GM12878 (cell line): ENCODE results near the gene PNPLA3. TPM values are rescaled to one million over a fixed set of nuclear protein-coding genes. Genes with fewer than 3 reads are reported as not detected.

Experiments
- ATAC-seq: fragments of 200-7000 bp; cut with Tn5 transposase; 3 replicates; pipeline ENCODE4 v1.9.1; 2020; ENCODE audit warnings: mild to moderate bottlenecking, moderate library complexity
- BruUV-seq: library from RNA; stranded (reverse); fragments of 400-500 nt; replicated peaks from 2 replicates; lab custom pipeline; 2021; lab: Mats Ljungman, UMichigan
- CTCF ChIA-PET: fragments of 300-600 bp; sonication (Branson Sonifier 250); formaldehyde crosslinking; extraction: SDS; loops from one replicate; lab custom pipeline; 2021; ENCODE audit warnings: inconsistent platforms; lab: Yijun Ruan, JAX
- POLR2A ChIA-PET: fragments of 350-600 bp; formaldehyde crosslinking; extraction: SDS; loops from one replicate; lab custom pipeline; 2021; ENCODE audit warnings: inconsistent platforms; lab: Charles Lee
- RAD21 ChIA-PET: fragments of 300-600 bp; sonication (Branson Sonifier 250); formaldehyde crosslinking; loops from one replicate; lab custom pipeline; 2023; ENCODE audit warnings: antibody characterized with exemption; ENCODE audit not compliant: unreplicated experiment; lab: Charles Lee
- SMC1A ChIA-PET: fragments of 300-600 bp; sonication (Branson Sonifier 250); formaldehyde crosslinking; loops from one replicate; lab custom pipeline; 2023; ENCODE audit not compliant: unreplicated experiment, uncharacterized antibody; lab: Charles Lee
- DNase-seq: peaks from one replicate; pipeline ENCODE4 v3.0.0-alpha.2; 2011; ENCODE audit warnings: low read depth, low spot score
- FAIRE-seq: peaks from 3 replicates; lab custom pipeline; 2011; peaks lifted over from hg19 to GRCh38; lab: Jason Lieb, UNC
- H2AFZ ChIP-seq: 2 replicates; pipeline ENCODE4 v1.6.0; 2011; ENCODE audit warnings: low read depth, low read length, control low read depth; ENCODE audit not compliant: control insufficient read depth
- H3K27ac ChIP-seq: 2 replicates; pipeline ENCODE4 v1.5.1; 2011; ENCODE audit warnings: control low read depth; ENCODE audit not compliant: control insufficient read depth, insufficient read depth
- H3K27me3 ChIP-seq, 2 experiments: replicated peaks in 1 of 2; 2 replicates each; pipeline versions ENCODE4 v1.6.0 to v1.6.1; 2011; ENCODE audit warnings: low read length in 1 of 2; ENCODE audit not compliant: control insufficient read depth in 2 of 2, insufficient read depth in 2 of 2
- H3K36me3 ChIP-seq, 2 experiments: 2 replicates each; pipeline ENCODE4 v1.5.1; 2011; ENCODE audit warnings: low read length in 1 of 2; ENCODE audit not compliant: control insufficient read depth in 2 of 2, insufficient read depth in 2 of 2
- H3K4me1 ChIP-seq: 2 replicates; pipeline ENCODE4 v1.6.1; 2011; ENCODE audit warnings: mild to moderate bottlenecking, low read length, moderate library complexity, mixed read lengths; ENCODE audit not compliant: control insufficient read depth, insufficient read depth
- H3K4me2 ChIP-seq: 2 replicates; pipeline ENCODE4 v1.6.0; 2011; ENCODE audit warnings: control low read depth; ENCODE audit not compliant: control insufficient read depth, insufficient read depth
- H3K4me3 ChIP-seq: fragments of 200-600 bp; sonication (generic); 2 replicates; pipeline ENCODE4 v1.5.1; 2016
- H3K79me2 ChIP-seq: 2 replicates; pipeline ENCODE4 v1.6.0; 2011; ENCODE audit warnings: low read length; ENCODE audit not compliant: control insufficient read depth, insufficient read depth
- H3K9ac ChIP-seq: 2 replicates; pipeline ENCODE4 v1.8.0; 2011; ENCODE audit warnings: low read length, control low read depth, mixed read lengths; ENCODE audit not compliant: control insufficient read depth, insufficient read depth
- H3K9me3 ChIP-seq: replicated peaks from 3 replicates; pipeline ENCODE4 v1.5.1; 2011; ENCODE audit warnings: mild to moderate bottlenecking, low read length; ENCODE audit not compliant: control insufficient read depth, insufficient read depth
- H4K20me1 ChIP-seq: 2 replicates; pipeline ENCODE4 v1.6.0; 2011; ENCODE audit not compliant: control insufficient read depth, insufficient read depth
- CHD1 ChIP-seq: IDR thresholded peaks from 2 replicates; pipeline ENCODE4 v1.6.1; 2012; ENCODE audit warnings: low read depth, low read length, improper control_type of control experiment
- NRF1 ChIP-seq: conservative IDR thresholded peaks from 2 replicates; pipeline ENCODE4 v1.6.1; 2011; ENCODE audit warnings: mild to moderate bottlenecking, low read depth, low read length, improper control_type of control experiment
- RFX5 ChIP-seq: IDR thresholded peaks from 2 replicates; pipeline ENCODE4 v1.6.1; 2011; ENCODE audit warnings: low read depth, low read length, improper control_type of control experiment
- SMC3 ChIP-seq: IDR thresholded peaks from 2 replicates; pipeline ENCODE4 v1.6.1; 2011; ENCODE audit warnings: low read length, improper control_type of control experiment, borderline replicate concordance
- SPI1 ChIP-seq: IDR thresholded peaks from 2 replicates; pipeline ENCODE4 v1.6.1; 2011; ENCODE audit warnings: low read depth, mild to moderate bottlenecking, low read length, moderate library complexity, borderline replicate concordance; ENCODE audit not compliant: insufficient read depth
- STAT3 ChIP-seq: IDR thresholded peaks from 2 replicates; pipeline ENCODE4 v1.6.1; 2011; ENCODE audit warnings: low read depth, low read length, improper control_type of control experiment
- TCF12 ChIP-seq: IDR thresholded peaks from 2 replicates; pipeline ENCODE4 v1.6.1; 2011; ENCODE audit warnings: low read depth, mild to moderate bottlenecking, low read length
- WGBS: methylation state at CpG from one replicate; pipeline ENCODE4 v1.1.6; 2016; ENCODE audit warnings: low lambda C conversion rate; ENCODE audit not compliant: insufficient replicate concordance, insufficient coverage; ENCODE audit errors: missing lambda C conversion rate; 5-methylcytosine and 5-hydroxymethylcytosine counted together
- in situ Hi-C: fragments of 300-500 bp; cut with MboI; formaldehyde crosslinking; loops from 9 replicates; pipeline ENCODE4 v1.14.3; 2018; ENCODE audit warnings: mixed read lengths
- intact Hi-C: fragments of 100-400 bp; cut with micrococcal nuclease; formaldehyde crosslinking; loops from one replicate; pipeline ENCODE4 v1.14.2; 2022; ENCODE audit not compliant: unreplicated experiment
- polyA plus RNA-seq, 11 experiments: library from polyadenylated mRNA; depleted of rRNA in 4 of 11; unstranded in 6 of 11; stranded (reverse) in 5 of 11; fragments of >200 nt; fragmentation: Nextera tagmentation in 4 of 11; fragmentation: Illumina TruSeq in 1 of 11; extraction: Ambion mirVana in 4 of 11; extraction: Trizol in 1 of 11; gene quantifications; 1 replicate in 1 of 11; 2 replicates in 10 of 11; pipeline versions ENCODE4 v1.2.1 to v1.2.3, GENCODE V29; 2011 to 2016; ENCODE audit warnings: inconsistent platforms in 2 of 11, missing spikeins in 2 of 11, low read depth in 1 of 11
- total RNA-seq, 4 experiments: library from RNA; depleted of rRNA in 3 of 4; stranded (reverse); fragments of >200 nt in 3 of 4; fragmentation: Illumina TruSeq in 1 of 4; extraction: Trizol in 1 of 4; gene quantifications; 2 replicates each; pipeline versions ENCODE4 v1.2.1 to v1.2.3, GENCODE V29; 2013 to 2021
- TF ChIP-seq, protein P1 (sequence below): fragments of 450-650 bp; IDR thresholded peaks from 2 replicates; pipeline ENCODE4 v1.6.1; 2017; ENCODE audit warnings: mild to moderate bottlenecking, low read depth, inconsistent platforms; ENCODE audit not compliant: poor library complexity, severe bottlenecking
- TF ChIP-seq, protein P2 (sequence below): IDR thresholded peaks from 2 replicates; pipeline ENCODE4 v1.6.1; 2011; ENCODE audit warnings: low read depth, low read length, improper control_type of control experiment, borderline replicate concordance

PNPLA3 gene
- total and polyA plus RNA-seq, 10 of the 15 experiments (the other 5 are each of a cell fraction or from before 2014, with no cell fraction given) = 0.05 to 0.08 TPM; not detected in 8

GRCh38 chr22:43878079-43878795 lies 45.4 kb upstream of the PNPLA3 start:
- in situ Hi-C loops = no loop called here
- 6% methylated on average over 12 of the region's 12 CpGs for WGBS
- TF ChIP-seq SPI1 (no peak), NRF1 (no peak), SMC3 (no peak), TCF12 (no peak), CHD1 (no peak), STAT3 (no peak), RFX5 (no peak)
- TF ChIP-seq, protein P1, sequence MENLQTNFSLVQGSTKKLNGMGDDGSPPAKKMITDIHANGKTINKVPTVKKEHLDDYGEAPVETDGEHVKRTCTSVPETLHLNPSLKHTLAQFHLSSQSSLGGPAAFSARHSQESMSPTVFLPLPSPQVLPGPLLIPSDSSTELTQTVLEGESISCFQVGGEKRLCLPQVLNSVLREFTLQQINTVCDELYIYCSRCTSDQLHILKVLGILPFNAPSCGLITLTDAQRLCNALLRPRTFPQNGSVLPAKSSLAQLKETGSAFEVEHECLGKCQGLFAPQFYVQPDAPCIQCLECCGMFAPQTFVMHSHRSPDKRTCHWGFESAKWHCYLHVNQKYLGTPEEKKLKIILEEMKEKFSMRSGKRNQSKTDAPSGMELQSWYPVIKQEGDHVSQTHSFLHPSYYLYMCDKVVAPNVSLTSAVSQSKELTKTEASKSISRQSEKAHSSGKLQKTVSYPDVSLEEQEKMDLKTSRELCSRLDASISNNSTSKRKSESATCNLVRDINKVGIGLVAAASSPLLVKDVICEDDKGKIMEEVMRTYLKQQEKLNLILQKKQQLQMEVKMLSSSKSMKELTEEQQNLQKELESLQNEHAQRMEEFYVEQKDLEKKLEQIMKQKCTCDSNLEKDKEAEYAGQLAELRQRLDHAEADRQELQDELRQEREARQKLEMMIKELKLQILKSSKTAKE = no peak
- TF ChIP-seq, protein P2, sequence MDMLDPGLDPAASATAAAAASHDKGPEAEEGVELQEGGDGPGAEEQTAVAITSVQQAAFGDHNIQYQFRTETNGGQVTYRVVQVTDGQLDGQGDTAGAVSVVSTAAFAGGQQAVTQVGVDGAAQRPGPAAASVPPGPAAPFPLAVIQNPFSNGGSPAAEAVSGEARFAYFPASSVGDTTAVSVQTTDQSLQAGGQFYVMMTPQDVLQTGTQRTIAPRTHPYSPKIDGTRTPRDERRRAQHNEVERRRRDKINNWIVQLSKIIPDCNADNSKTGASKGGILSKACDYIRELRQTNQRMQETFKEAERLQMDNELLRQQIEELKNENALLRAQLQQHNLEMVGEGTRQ = no peak
- TF ChIP-seq, all 136 proteins: peak for 0
- Histone ChIP-seq H3K9ac (no peak overlapping the region), H3K79me2 (no peaks in the 10 kb centered on the region), H3K36me3 (no peaks in the 10 kb centered on the region), H3K4me2 (no peak overlapping the region), H4K20me1 (no peaks in the 10 kb centered on the region), H3K9me3 (no peaks in the 10 kb centered on the region), H3K27ac (no peak overlapping the region), H2AFZ (no peak overlapping the region), H3K4me1 (no peaks in the 10 kb centered on the region), H3K4me3 (no peak overlapping the region), H3K27me3 (peaks cover 2 to 3% of the 10 kb centered on the region in 2 experiments; a peak in 1 of 4 replicates)
- ATAC-seq (no peak), DNase-seq (no peak), FAIRE-seq (no peak)
- ChIA-PET POLR2A (no interaction called here), SMC1A (no interaction called here), CTCF (no interaction called here), RAD21 (no interaction called here)
- BruUV-seq = no TSS peak
- intact Hi-C loops = no loop called here
